Thoracic aorta (tissue), 2 donors: ENCODE data around the gene NUP50. TPM values are rescaled to one million over a fixed set of nuclear protein-coding genes. Genes with fewer than 3 reads are reported as not detected.

Experiments used
- ATAC-seq: fragments of 150-250 bp; one replicate; pipeline ENCODE4 v1.8.0; 2017; ENCODE audit warnings: low read depth; ENCODE audit not compliant: insufficient number of reproducible peaks, low FRiP score
- DNase-seq: peaks from one replicate; pipeline ENCODE4 v3.0.0-alpha.2; 2020; ENCODE audit warnings: low spot score
- H3K27ac ChIP-seq, 2 donors: fragments of 200-600 bp; sonication (generic); 1 replicate in 1 of 2; 2 replicates in 1 of 2; pipeline ENCODE4 v1.5.1; 2016; ENCODE audit warnings: mild to moderate bottlenecking in 2 of 2, moderate library complexity in 2 of 2
- H3K27me3 ChIP-seq: fragments of 200-600 bp; sonication (generic); replicated peaks from 2 replicates; pipeline ENCODE4 v1.6.0; 2016; ENCODE audit warnings: mild to moderate bottlenecking; ENCODE audit not compliant: insufficient read depth
- H3K36me3 ChIP-seq: fragments of 200-600 bp; sonication (generic); one replicate; pipeline ENCODE4 v1.5.1; 2016
- H3K4me1 ChIP-seq, 2 donors: fragments of 200-600 bp; sonication (generic); 1 replicate in 1 of 2; 2 replicates in 1 of 2; pipeline versions ENCODE4 v1.5.1 to v1.6.0; 2016; ENCODE audit warnings: low read depth in 2 of 2, mild to moderate bottlenecking in 1 of 2; ENCODE audit not compliant: control insufficient read depth in 1 of 2
- H3K4me3 ChIP-seq: fragments of 200-600 bp; sonication (generic); 2 replicates; pipeline ENCODE4 v1.5.1; 2016; ENCODE audit warnings: mild to moderate bottlenecking
- H3K9me3 ChIP-seq: fragments of 200-600 bp; sonication (generic); 2 replicates; pipeline ENCODE4 v1.5.1; 2016
- total RNA-seq, 2 donors: library from RNA; depleted of rRNA; stranded (reverse); fragments of >200 nt; gene quantifications; one replicate each; pipeline versions ENCODE4 v1.1.0 to v1.2.3, GENCODE V29; 2016
- TF ChIP-seq, protein P1 (sequence below): fragments of 200-600 bp; sonication (generic); IDR thresholded peaks from one replicate; pipeline ENCODE4 v1.5.1; 2019; ENCODE audit warnings: antibody characterized with exemption

The NUP50 gene
- total RNA-seq, 2 donors from 2014 or later: 27.8 to 31.6 TPM

DNA sequence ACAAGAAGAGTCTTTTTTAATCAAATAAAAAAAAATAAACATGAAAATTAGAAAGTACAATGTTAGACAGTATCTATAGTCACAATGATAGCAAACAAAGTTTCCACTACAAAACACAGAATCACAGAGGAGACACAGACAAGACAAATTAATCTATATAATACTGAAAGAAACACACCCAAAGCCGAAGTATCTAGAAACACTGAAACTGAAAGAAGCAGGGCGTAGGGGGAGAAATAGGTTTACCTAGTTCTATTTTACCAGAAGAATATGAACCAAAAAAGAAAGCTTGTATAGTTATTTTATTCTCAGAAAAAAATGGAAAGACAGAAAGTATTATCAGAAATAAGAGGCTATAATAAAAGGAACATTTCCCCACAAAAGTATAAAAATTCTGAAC is 27.1 kb upstream of the NUP50 start:
- peaks cover 18% of the 10 kb centered on the region for H3K36me3 ChIP-seq
- no peaks in the 10 kb centered on the region for H3K4me1 ChIP-seq
- ATAC-seq (no peak), DNase-seq (no peak)
- peaks cover 10% of the 10 kb centered on the region for H3K9me3 ChIP-seq
- no peak overlapping the region for H3K4me3 ChIP-seq
- H3K27me3 ChIP-seq: no peaks in the 10 kb centered on the region
- no peak overlapping the region for H3K27ac ChIP-seq
- TF ChIP-seq, protein P1, sequence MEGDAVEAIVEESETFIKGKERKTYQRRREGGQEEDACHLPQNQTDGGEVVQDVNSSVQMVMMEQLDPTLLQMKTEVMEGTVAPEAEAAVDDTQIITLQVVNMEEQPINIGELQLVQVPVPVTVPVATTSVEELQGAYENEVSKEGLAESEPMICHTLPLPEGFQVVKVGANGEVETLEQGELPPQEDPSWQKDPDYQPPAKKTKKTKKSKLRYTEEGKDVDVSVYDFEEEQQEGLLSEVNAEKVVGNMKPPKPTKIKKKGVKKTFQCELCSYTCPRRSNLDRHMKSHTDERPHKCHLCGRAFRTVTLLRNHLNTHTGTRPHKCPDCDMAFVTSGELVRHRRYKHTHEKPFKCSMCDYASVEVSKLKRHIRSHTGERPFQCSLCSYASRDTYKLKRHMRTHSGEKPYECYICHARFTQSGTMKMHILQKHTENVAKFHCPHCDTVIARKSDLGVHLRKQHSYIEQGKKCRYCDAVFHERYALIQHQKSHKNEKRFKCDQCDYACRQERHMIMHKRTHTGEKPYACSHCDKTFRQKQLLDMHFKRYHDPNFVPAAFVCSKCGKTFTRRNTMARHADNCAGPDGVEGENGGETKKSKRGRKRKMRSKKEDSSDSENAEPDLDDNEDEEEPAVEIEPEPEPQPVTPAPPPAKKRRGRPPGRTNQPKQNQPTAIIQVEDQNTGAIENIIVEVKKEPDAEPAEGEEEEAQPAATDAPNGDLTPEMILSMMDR: no peak

DNA sequence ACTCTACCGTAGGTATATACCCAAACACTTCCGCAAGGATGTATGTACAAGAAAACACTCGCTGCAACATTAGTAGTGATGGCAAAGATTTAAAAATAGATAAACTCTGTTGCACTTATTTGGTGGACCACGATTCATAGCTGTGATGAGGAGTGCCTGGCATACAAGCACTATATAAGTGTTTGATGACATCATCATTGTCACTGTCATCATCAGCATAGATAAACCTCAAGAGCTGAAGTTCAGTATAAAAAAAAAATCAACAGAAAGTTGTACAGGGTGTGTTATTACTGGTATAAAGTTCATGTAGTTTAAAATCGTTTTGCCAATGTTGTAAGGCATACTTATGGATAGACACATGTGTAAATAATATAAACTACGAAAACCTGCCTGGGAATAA is 24.0 kb upstream of the NUP50 start:
- TF ChIP-seq, protein P1: no peak
- no peak for DNase-seq
- no peak for ATAC-seq

DNA sequence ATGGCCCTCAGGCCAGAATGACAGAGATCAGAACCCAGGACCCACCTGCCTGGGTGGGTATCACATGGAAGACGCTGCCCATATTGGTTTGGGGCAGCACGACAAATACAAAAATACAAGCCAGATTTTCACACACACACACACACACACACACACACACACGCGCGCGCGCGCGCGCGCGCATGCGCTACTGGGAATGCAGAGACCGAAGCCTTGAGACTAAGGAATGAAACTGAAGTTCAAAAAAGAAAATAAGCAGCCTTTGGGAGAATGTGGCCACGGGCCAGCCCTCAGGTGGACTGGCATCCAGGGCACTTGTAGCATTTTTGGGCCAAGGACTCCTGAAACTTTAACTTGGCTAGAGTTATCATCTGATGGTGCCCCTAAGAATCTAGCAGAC is 21.3 kb upstream of the NUP50 start:
- no peaks in the 10 kb centered on the region for H3K36me3 ChIP-seq
- no peak overlapping the region for H3K27ac ChIP-seq
- H3K9me3 ChIP-seq: no peaks in the 10 kb centered on the region
- no peak overlapping the region for H3K4me3 ChIP-seq
- no peaks in the 10 kb centered on the region for H3K27me3 ChIP-seq
- TF ChIP-seq, protein P1: no peak
- ATAC-seq: no peak
- no peaks in the 10 kb centered on the region for H3K4me1 ChIP-seq
- no peak for DNase-seq

More for the DNA sequence above, 24.0 kb upstream of the NUP50 start:
- H3K27ac ChIP-seq: no peak overlapping the region
- no peaks in the 10 kb centered on the region for H3K27me3 ChIP-seq
- peaks cover 2% of the 10 kb centered on the region for H3K36me3 ChIP-seq
- no peaks in the 10 kb centered on the region for H3K4me1 ChIP-seq
- peaks cover 2% of the 10 kb centered on the region for H3K9me3 ChIP-seq
- H3K4me3 ChIP-seq: no peak overlapping the region

DNA sequence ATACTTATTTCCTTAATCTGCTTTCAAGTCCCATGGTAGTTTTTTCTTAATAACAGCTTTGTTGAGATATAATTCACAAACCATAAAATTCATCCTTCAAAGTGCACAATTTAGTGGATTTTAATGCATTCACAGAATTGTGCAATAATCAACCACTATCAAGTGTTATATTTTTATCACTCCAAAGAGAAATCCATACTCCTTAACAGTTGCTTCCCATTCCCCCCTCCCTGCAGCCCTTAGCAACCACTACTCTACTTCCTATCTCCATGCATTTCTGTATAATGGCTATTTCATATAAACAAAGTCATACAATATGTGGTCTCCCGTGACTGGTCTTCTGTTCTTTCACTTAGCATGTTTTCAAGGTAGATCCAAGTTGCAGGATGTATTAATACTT is 18.8 kb upstream of the NUP50 start:
- ATAC-seq (no peak), DNase-seq (no peak)
- TF ChIP-seq, protein P1: no peak

DNA sequence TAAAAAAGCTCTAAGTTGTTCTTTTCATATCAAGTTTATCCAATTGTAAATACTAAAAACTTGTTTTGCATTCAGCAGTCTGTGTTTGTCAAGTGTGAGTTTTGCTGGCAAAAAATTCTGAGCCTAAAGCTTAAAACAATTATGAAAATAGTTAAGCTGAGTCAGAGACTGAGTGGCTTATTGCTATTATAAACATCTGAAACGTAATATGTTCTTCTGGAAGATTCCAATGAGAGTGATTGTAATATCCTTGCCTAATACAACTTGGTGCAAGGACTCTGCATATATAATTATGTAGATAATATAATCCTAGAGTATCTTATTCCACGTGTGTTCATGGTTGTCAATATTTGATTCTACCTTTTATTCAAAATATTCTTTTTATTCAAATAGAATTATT is 14.1 kb upstream of the NUP50 start:
- no peaks in the 10 kb centered on the region for H3K4me1 ChIP-seq
- no peak overlapping the region for H3K4me3 ChIP-seq
- ATAC-seq (no peak), DNase-seq (no peak)
- no peaks in the 10 kb centered on the region for H3K27me3 ChIP-seq
- peaks cover 4% of the 10 kb centered on the region for H3K36me3 ChIP-seq
- TF ChIP-seq, protein P1: no peak
- H3K27ac ChIP-seq: no peak overlapping the region
- no peaks in the 10 kb centered on the region for H3K9me3 ChIP-seq

More for the DNA sequence above, 18.8 kb upstream of the NUP50 start:
- no peaks in the 10 kb centered on the region for H3K4me1 ChIP-seq
- H3K36me3 ChIP-seq: peaks cover under 1% of the 10 kb centered on the region
- no peaks in the 10 kb centered on the region for H3K27me3 ChIP-seq
- H3K27ac ChIP-seq: no peak overlapping the region
- no peaks in the 10 kb centered on the region for H3K9me3 ChIP-seq
- no peak overlapping the region for H3K4me3 ChIP-seq
